NCI-H1694 (cell line): ENCODE measurements around the gene CDYL.

Source experiments
- DNase-seq: peaks from one replicate; lab custom pipeline; 2025; lab: John Stamatoyannopoulos, UW

CDYL gene

DNA sequence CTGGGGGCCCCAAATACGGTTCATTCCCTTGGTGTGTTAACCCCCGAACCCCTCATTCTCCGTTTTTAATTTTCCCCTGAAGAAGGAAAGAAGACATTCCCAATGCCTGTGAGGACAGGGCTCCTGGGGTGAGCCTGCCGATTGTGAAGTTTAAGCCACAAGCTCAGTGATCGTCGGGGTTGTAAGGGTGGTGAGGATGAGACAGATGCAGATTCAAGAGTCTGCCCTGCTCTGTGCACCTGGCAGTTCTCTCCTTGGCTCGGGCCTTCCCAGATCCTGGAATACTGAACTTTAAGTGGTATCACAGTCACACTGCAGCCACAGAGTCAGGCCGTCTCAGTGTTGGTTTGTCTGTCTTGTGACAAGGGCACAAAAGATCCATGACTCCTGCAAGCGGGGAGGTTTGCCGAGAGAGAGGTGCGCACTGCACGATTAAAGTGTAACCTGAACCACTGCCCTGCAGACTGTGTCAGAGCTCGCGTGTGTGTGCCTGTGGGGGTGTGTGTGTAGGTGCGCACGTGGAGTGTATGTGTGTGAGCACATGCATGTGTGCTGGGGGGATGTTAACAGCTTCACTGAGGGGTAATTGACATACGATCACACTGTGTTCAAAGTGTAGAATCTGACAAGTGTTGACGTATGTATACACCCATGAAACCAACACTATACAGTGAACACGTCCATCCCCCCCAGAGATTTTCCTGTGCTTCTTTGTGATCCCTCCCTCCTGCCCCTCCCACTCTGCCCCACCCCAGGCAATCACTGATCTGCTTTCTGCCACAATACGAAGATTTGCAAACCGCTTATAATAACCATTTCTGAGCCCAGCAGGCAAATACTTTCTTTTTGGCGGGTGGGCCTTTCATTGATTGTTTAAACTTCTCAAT lies 188.7 kb downstream of the CDYL start:
- no peak for DNase-seq

DNA sequence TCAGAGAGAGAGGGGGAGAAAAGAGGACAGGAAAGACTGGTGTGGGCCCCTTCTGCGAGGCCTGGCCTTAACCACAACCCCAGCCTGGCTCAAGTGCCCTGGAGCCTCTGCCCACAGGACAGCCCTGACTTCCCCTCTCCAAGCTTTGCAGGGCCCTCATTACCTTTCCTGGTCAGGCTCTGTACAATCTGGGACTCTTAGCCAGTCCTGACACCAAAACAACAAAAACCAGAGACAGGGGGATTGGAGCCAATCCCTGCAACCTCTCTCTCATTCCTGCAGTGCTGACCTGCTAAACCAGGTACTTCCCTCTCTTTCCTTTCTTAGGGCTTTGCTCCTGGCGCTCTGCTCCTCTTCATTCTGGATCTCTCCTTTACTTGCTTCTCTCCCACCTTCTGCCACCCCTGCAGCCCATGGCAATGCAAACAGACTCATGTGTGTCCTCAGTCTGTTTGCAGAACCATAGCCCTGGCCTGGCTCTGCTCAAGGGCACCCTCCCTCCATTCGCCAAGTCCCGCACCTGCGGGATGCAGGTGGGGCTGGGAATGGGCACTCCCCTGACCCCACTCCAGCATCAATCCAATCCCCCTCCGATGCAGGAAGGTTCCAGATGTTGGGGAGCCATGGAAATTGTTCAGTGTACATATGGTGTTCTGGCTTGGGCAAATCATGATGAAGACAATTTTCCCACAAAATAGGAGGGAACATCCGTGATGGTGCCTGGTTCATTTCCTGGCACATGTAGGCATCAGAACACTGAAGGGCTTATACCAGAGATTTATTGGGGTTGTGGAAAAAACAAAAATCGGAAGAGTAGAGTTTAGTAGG lies 189.6 kb downstream of the CDYL start:
- no peak for DNase-seq

- DNase-seq = no peak
Observed at GRCh38 chr6:4967301-4968030, 191.3 kb downstream of the CDYL start.

- no peak for DNase-seq
Observed at GRCh38 chr6:4969609-4970285, 193.5 kb downstream of the CDYL start.

GRCh38 chr6:4970739-4971395 lies 194.7 kb downstream of the CDYL start:
- DNase-seq = no peak

- no peak for DNase-seq
Observed at GRCh38 chr6:4971851-4972250, 195.6 kb downstream of the CDYL start.

GRCh38 chr6:4972438-4972837 lies 196.2 kb downstream of the CDYL start:
- DNase-seq = no peak

DNA sequence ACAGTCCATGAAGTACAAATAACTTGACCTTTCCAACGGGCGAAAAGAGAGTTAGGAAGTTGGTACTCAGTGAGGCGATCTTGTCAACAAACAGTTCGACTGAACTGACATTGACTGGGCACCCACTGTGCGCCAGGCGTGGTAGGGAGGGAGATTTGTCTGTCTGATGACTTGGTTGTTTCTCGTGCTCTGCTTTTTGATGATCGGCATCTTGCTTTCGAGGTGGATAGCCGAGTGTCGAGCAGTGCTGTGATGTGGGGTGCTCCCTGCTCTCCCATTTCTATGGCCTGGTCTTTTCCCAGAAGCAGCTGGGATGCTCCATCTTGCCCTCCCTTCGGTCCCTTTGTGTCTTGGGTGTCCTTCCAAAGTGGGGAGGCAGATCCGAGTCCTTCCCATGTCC lies 197.2 kb downstream of the CDYL start:
- DNase-seq = no peak

DNA sequence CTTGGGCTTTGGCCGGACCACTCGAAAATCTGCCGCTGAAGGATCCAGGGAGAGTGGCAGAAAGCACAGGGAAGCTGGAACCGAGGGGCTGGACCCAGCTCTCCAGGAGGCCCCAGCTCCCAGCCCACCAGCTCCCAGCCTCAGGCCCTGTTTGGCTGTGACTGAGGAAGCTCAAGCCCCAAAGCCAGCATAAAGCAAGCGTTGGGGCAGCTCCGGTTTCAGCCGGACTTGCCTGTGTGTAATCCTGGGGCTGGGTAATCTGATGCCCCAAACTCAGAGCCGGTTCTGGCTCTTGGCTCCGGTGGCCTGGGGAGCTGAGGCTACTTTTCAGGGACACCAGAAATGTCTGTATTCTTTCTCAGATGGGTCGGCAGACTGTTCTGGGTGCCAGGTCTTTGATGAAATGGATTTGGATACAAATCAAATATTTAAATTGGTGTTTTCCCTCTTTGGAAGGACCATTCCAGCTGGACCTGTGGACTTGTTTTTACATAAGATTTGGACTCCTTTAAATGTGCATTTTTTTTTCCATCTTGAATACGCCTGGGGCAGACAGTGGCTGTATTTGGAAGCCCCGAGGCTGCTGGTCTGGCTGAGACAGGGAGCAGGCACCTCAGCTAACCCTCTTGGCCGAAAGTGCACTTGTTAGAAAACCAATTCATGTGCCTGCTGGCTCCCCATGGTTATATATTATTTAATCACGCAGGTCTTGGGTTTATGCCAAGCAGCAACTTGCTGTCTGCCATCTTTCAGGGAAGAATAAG lies 198.0 kb downstream of the CDYL start:
- no peak for DNase-seq

GRCh38 chr6:4974962-4975361 lies 198.8 kb downstream of the CDYL start:
- DNase-seq = no peak

- no peak for DNase-seq
Observed at GRCh38 chr6:4975506-4975905, 199.3 kb downstream of the CDYL start.

GRCh38 chr6:4977468-4977867 lies 201.3 kb downstream of the CDYL start:
- DNase-seq = no peak

DNA sequence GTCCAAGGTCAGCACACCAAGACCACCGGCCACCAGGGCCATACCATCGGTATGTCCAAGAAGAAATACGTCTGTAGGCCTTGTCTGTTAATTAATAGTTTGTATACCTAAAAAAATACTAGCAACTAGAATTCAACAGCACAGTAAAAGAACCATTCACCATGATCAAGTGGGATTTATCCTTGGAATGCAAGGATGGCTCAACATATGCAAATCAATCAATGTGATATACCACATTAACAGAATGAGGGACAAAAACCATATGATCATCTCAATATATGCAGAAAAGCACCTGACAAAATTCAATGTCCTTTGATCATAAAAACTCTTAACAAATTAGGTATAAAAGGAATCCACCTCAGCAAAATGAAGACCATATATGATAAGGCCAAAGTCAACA lies 203.2 kb downstream of the CDYL start:
- no peak for DNase-seq

GRCh38 chr6:4981761-4982160 lies 205.6 kb downstream of the CDYL start:
- no peak for DNase-seq

GRCh38 chr6:4983322-4983721 lies 207.1 kb downstream of the CDYL start:
- no peak for DNase-seq

- DNase-seq = no peak
Observed at GRCh38 chr6:4986999-4987398, 210.8 kb downstream of the CDYL start.

DNA sequence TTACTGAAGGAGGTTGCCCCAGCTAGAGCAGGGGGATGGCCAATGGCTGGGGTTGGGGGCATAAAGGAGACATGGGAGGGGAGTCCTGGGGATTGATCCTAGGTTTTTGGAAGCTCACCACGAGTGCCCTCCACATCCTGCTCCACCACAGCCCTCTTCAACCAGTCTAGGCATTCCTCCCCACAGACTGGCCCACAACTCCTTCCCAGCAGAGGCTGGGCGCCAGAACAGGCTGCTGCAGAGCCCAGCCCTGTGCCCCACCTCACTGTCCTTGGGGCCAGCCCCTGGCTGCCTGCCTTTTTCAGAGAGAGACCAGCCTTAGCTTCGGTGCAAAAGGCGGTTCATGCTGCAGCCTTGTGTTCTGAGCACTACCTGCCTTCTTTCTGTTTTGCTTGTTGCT lies 211.2 kb downstream of the CDYL start:
- no peak for DNase-seq

DNA sequence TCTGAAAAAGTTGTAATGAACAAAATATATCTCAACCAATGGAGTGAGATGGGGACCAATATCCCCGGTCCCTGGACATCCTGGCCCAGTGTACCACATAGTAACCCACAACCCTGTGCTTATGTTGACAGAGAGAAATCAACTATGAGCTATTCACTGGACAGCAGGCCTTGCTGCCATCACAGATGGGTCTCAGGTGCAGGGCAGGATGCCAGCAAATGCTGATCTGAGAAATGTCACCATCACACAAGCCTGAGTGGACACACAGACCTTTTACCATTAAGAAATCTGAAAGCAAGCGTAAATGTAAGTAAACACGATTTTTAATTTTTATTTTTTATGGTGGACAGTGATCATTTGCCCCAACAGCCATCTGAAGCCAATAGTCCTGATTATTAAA lies 218.5 kb downstream of the CDYL start:
- DNase-seq = no peak

- no peak for DNase-seq
Observed at GRCh38 chr6:4997862-4998261, 221.7 kb downstream of the CDYL start.

GRCh38 chr6:4999586-4999985 lies 223.4 kb downstream of the CDYL start:
- no peak for DNase-seq
